ENCODE data around the gene VCAN. TPM values are rescaled to one million over a fixed set of nuclear protein-coding genes. Genes with fewer than 3 reads are reported as not detected.

The VCAN gene
- total and polyA plus RNA-seq, 2 of the 4 experiments (the other 2 are of a cell fraction): 45.3 to 158 TPM

GRCh38 chr5:83524345-83524744, 52.8 kb downstream of the VCAN start:
- Histone ChIP-seq H3K79me1 (ENCODE audit: low read depth in 1 of 2, low read length in 2 of 2) (peaks cover 7 to 21% of the 10 kb centered on the region in 2 experiments; a peak in 3 of 4 replicates), H2AK5ac (ENCODE audit: low read depth, low read length) (no peak overlapping the region), H3K23ac (ENCODE audit: low read depth, low read length) (no peak overlapping the region), H3K27ac (ENCODE audit: insufficient read depth, low read length) (no peak overlapping the region), H3K9me3 (ENCODE audit: control insufficient read depth, insufficient read depth, low read length) (no peaks in the 10 kb centered on the region), H2BK20ac (ENCODE audit: low read depth, low read length) (no peak overlapping the region), H3K14ac (replicated peaks; ENCODE audit: low read depth, low read length) (no peak overlapping the region), H3K9me1 (ENCODE audit: insufficient read depth, low read length) (0 out of 2 replicates have a peak, but pooled peaks cover 4% of the 10 kb centered on the region), H3K4me3 (ENCODE audit: insufficient read depth, low read depth, low read length) (no peak overlapping the region), H4K20me1 (ENCODE audit: insufficient read depth, low read length) (no peaks in the 10 kb centered on the region), H3K4ac (ENCODE audit: low read depth, low read length) (no peak overlapping the region), H3K56ac (ENCODE audit: extremely low read depth, insufficient read depth, low read length) (no peak overlapping the region), H3K27me3 (ENCODE audit: control insufficient read depth, insufficient read depth, low read length) (no peaks in the 10 kb centered on the region), H4K8ac (ENCODE audit: low read depth in 2 of 2, low read length in 2 of 2) (no peak overlapping the region), H2AFZ (replicated peaks; ENCODE audit: low read length, poor library complexity) (no peak overlapping the region), H3K9ac (ENCODE audit: low read depth, low read length) (no peak overlapping the region), H4K91ac (ENCODE audit: insufficient read depth, low read depth, low read length) (no peak overlapping the region), H2BK15ac (ENCODE audit: low read depth, low read length) (no peak overlapping the region), H3K4me2 (ENCODE audit: low read depth, low read length) (no peak overlapping the region), H2BK5ac (ENCODE audit: low read depth, low read length, poor library complexity, severe bottlenecking) (no peak overlapping the region), H3K36me3 (ENCODE audit: control insufficient read depth, insufficient read depth, low read length) (peaks cover 6% of the 10 kb centered on the region; the same call in 1 of the 2 replicates), H2BK120ac (ENCODE audit: low read depth, low read length) (no peak overlapping the region), H2AK9ac (replicated peaks; ENCODE audit: low read depth, low read length, poor library complexity) (no peak overlapping the region), H4K5ac (ENCODE audit: low read depth, low read length) (no peak overlapping the region), H3K18ac (ENCODE audit: low read depth, low read length) (no peak overlapping the region), H3K4me1 (ENCODE audit: control insufficient read depth, insufficient read depth, low read length) (no peaks in the 10 kb centered on the region)
- ATAC-seq (ENCODE audit: low read depth) (no peak), DNase-seq (no peak)
- no TSS peak for BruUV-seq (replicated peaks)
- in situ Hi-C loops (cut with MboI; ENCODE audit: low sequenced_read_pairs) (no loop called here), intact Hi-C loops (cut with micrococcal nuclease) (no loop called here), dilution Hi-C loops (cut with HindIII; ENCODE audit: low sequenced_read_pairs, unreplicated experiment) (no loop called here)
- ChIA-PET CTCF (interaction anchor here (0.9 to 1.3 kb wide), 2 partner anchors 51 to 83 kb away, joined by 3 read pairs; no protein-coding TSS in a partner anchor), POLR2A (ENCODE audit: unreplicated experiment) (no interaction called here)
- no peak for TF ChIP-seq FOS (IDR thresholded peaks at IDR 0.05; ENCODE audit: low read depth, low read length)
- no peak for TF ChIP-seq MAFK (IDR thresholded peaks at IDR 0.05; ENCODE audit: low read depth, low read length)
- TF ChIP-seq NFE2L2 (IDR thresholded peaks at IDR 0.05; ENCODE audit: low read depth, low read length): no peak
- TF ChIP-seq MAZ (IDR thresholded peaks at IDR 0.05; ENCODE audit: borderline replicate concordance, low read depth, low read length): no peak
- WGBS, 2 experiments (ENCODE audit: extremely low coverage in 2 of 2, insufficient read length in 1 of 2): no CpG with 5 or more reads among the region's 2 CpGs

Measured in IMR-90 (cell line).